Keratinocyte (primary cell): ENCODE data around the gene CAPN2.

ENCODE experiments used
- CTCF ChIP-seq, 3 experiments: IDR thresholded peaks in 1 of 3; conservative IDR thresholded peaks in 1 of 3; optimal IDR thresholded peaks in 1 of 3; 2 replicates in 2 of 3; 3 replicates in 1 of 3; pipeline versions ENCODE3 to v1.5.1; 2011; ENCODE audit warnings: low read length in 3 of 3, mild to moderate bottlenecking in 3 of 3, moderate library complexity in 2 of 3, control low read depth in 1 of 3, inconsistent platforms in 1 of 3; ENCODE audit not compliant: insufficient read depth in 2 of 3; ENCODE audit errors: extremely low read depth in 1 of 3
- EZH2 ChIP-seq: IDR thresholded peaks from one replicate; pipeline ENCODE4 v1.6.1; 2012; ENCODE audit warnings: inconsistent platforms, mild to moderate bottlenecking, low read length, moderate library complexity

GRCh38 chr1:223820515-223820858, 108.1 kb downstream of the CAPN2 start:
- TF ChIP-seq CTCF (optimal IDR thresholded peaks at IDR 0.05 in 1 of 3, IDR thresholded peaks at IDR 0.05 in 1 of 3, conservative IDR thresholded peaks at IDR 0.05 in 1 of 3; ENCODE audit: extremely low read depth in 1 of 3, insufficient read depth in 2 of 3, low read length in 3 of 3): no peak
- TF ChIP-seq EZH2: no peak
